Liver (tissue), 9 donors: Measurements from ENCODE around the gene PLLP. TPM values are rescaled to one million over a fixed set of nuclear protein-coding genes. Genes with fewer than 3 reads are reported as not detected.

Experiments used
- DNase-seq: peaks from one replicate; pipeline ENCODE4 v3.0.0-alpha.2; 2017; ENCODE audit warnings: low spot score
- H3K27ac ChIP-seq, 2 donors: one replicate each; pipeline ENCODE4 v1.7.0; 2013; ENCODE audit warnings: inconsistent platforms in 2 of 2, low read length in 2 of 2, control low read depth in 1 of 2, low read depth in 1 of 2, mild to moderate bottlenecking in 1 of 2
- H3K27me3 ChIP-seq, 4 donors: one replicate each; pipeline versions ENCODE4 v1.6.1 to v1.7.0; 2013; ENCODE audit warnings: low read length in 3 of 4, inconsistent platforms in 1 of 4, mild to moderate bottlenecking in 1 of 4, moderate library complexity in 1 of 4; ENCODE audit not compliant: control insufficient read depth in 4 of 4, insufficient read depth in 4 of 4
- H3K36me3 ChIP-seq, 4 donors: one replicate each; pipeline versions ENCODE4 v1.6.1 to v1.7.0; 2013; ENCODE audit warnings: low read length in 3 of 4, mild to moderate bottlenecking in 3 of 4, low read depth in 1 of 4, moderate library complexity in 1 of 4; ENCODE audit not compliant: control insufficient read depth in 4 of 4, insufficient read depth in 3 of 4
- H3K4me1 ChIP-seq, 4 donors: one replicate each; pipeline versions ENCODE4 v1.6.1 to v1.7.0; 2013; ENCODE audit warnings: low read length in 3 of 4, mild to moderate bottlenecking in 3 of 4, moderate library complexity in 1 of 4; ENCODE audit not compliant: control insufficient read depth in 4 of 4, insufficient read depth in 4 of 4
- H3K4me3 ChIP-seq, 3 donors: one replicate each; pipeline versions ENCODE4 v1.6.1 to v1.7.0; 2013; ENCODE audit warnings: low read length in 3 of 3, control low read depth in 1 of 3, low read depth in 1 of 3, mild to moderate bottlenecking in 1 of 3
- H3K9ac ChIP-seq, 2 donors: one replicate each; pipeline ENCODE4 v1.7.0; 2013; ENCODE audit warnings: low read length in 2 of 2, mild to moderate bottlenecking in 2 of 2, moderate library complexity in 2 of 2, control low read depth in 1 of 2, low read depth in 1 of 2
- H3K9me3 ChIP-seq, 4 donors: one replicate each; pipeline versions ENCODE4 v1.6.1 to v1.7.0; 2013; ENCODE audit warnings: low read length in 3 of 4; ENCODE audit not compliant: control insufficient read depth in 4 of 4
- EGR1 ChIP-seq, 2 donors: IDR thresholded peaks; 2 replicates each; pipeline ENCODE4 v1.6.1; 2016 to 2018; ENCODE audit warnings: antibody characterized with exemption in 2 of 2, low read depth in 2 of 2
- FOXA1 ChIP-seq: IDR thresholded peaks from 2 replicates; pipeline ENCODE4 v1.6.1; 2016; ENCODE audit warnings: antibody characterized with exemption
- FOXA2 ChIP-seq: IDR thresholded peaks from 2 replicates; pipeline ENCODE4 v1.6.1; 2016; ENCODE audit warnings: antibody characterized with exemption
- GABPA ChIP-seq, 2 donors: IDR thresholded peaks in 1 of 2; conservative IDR thresholded peaks in 1 of 2; 2 replicates each; pipeline ENCODE4 v1.6.1; 2016; ENCODE audit warnings: antibody characterized with exemption in 2 of 2, mild to moderate bottlenecking in 1 of 2, moderate library complexity in 1 of 2
- HNF4A ChIP-seq, 2 donors: conservative IDR thresholded peaks; 2 replicates each; pipeline ENCODE4 v1.6.1; 2016; ENCODE audit warnings: antibody characterized with exemption in 2 of 2, mild to moderate bottlenecking in 2 of 2
- HNF4G ChIP-seq: IDR thresholded peaks from 2 replicates; pipeline ENCODE4 v1.6.1; 2016; ENCODE audit warnings: antibody characterized with exemption
- JUND ChIP-seq, 2 donors: IDR thresholded peaks; 2 replicates each; pipeline ENCODE4 v1.6.1; 2016; ENCODE audit warnings: antibody characterized with exemption in 2 of 2
- NR2F2 ChIP-seq: IDR thresholded peaks from 2 replicates; pipeline ENCODE4 v1.6.1; 2016; ENCODE audit warnings: antibody characterized with exemption
- RAD21 ChIP-seq, 2 donors: IDR thresholded peaks; 2 replicates each; pipeline ENCODE4 v1.6.1; 2016; ENCODE audit warnings: antibody characterized with exemption in 2 of 2, mild to moderate bottlenecking in 2 of 2
- RXRA ChIP-seq, 2 donors: IDR thresholded peaks; 2 replicates each; pipeline ENCODE4 v1.6.1; 2017 to 2018; ENCODE audit warnings: antibody characterized with exemption in 2 of 2, mild to moderate bottlenecking in 1 of 2
- SP1 ChIP-seq: IDR thresholded peaks from 2 replicates; pipeline ENCODE4 v1.6.1; 2018; ENCODE audit warnings: antibody characterized with exemption, mild to moderate bottlenecking
- TAF1 ChIP-seq: conservative IDR thresholded peaks from 2 replicates; pipeline ENCODE4 v1.6.1; 2016; ENCODE audit warnings: antibody characterized with exemption, mild to moderate bottlenecking
- YY1 ChIP-seq: IDR thresholded peaks from 2 replicates; pipeline ENCODE4 v1.6.1; 2016; ENCODE audit warnings: antibody characterized with exemption, mild to moderate bottlenecking
- WGBS: extraction: QIAGEN DNeasy Blood & Tissue Kit; methylation state at CpG from one replicate; pipeline ENCODE4 v1.1.7; 2013; 5-methylcytosine and 5-hydroxymethylcytosine counted together
- polyA plus RNA-seq, 2 donors: library from polyadenylated mRNA; stranded (reverse) in 1 of 2; unstranded in 1 of 2; fragments of 200-250 nt in 1 of 2; fragments of >200 nt in 1 of 2; fragmentation: Nextera tagmentation in 1 of 2; extraction: Ambion mirVana in 1 of 2; gene quantifications; one replicate each; pipeline versions ENCODE4 v1.2.1 to v1.2.3, GENCODE V29; 2013 to 2015
- total RNA-seq, 2 donors: library from RNA; depleted of rRNA; stranded (reverse); fragments of >200 nt; gene quantifications; one replicate each; pipeline ENCODE4 v1.2.3, GENCODE V29; 2014
- TF ChIP-seq, protein P1 (sequence below): IDR thresholded peaks from 2 replicates; pipeline ENCODE4 v1.6.1; 2016; ENCODE audit warnings: antibody characterized with exemption
- TF ChIP-seq, protein P2 (sequence below): fragments of 150-350 bp; IDR thresholded peaks from 2 replicates; pipeline ENCODE4 v1.5.1; 2017; ENCODE audit warnings: improper control_type of control experiment, low read depth, low read length; ENCODE audit not compliant: missing input control
- TF ChIP-seq, protein P3 (sequence below): IDR thresholded peaks from 2 replicates; pipeline ENCODE4 v1.6.1; 2016; ENCODE audit warnings: antibody characterized with exemption
- TF ChIP-seq, protein P4 (sequence below): IDR thresholded peaks from 2 replicates; pipeline ENCODE4 v1.6.1; 2016; ENCODE audit warnings: antibody characterized with exemption, mild to moderate bottlenecking
- donor health status: healthy.
- donor health status: healthy.
- donor health status: healthy.
- donor health status: healthy.
- donor health status: healthy.

The PLLP gene
- total and polyA plus RNA-seq, 4 donors: 1.4 to 5.2 (median 2.7) TPM

DNA sequence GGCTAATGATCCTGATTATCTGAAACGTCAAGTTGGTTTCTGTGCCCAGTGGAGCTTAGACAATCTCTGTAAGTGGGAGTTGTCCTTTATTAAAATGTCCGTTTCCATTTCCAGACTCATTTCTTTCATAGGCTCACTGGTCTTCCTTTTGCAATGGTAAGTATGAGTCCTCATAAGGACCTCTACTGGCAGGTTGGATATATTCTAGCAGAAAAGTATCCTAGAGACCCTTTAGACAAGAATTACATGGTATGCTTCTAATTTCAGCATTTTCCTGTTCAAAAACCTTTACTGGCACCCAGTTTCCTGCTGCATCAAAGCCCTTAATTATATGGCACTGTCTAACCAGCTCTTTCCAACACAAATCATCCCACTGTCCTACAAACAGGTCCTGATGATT, 67.5 kb downstream of the PLLP start:
- no peak for TF ChIP-seq RXRA (IDR thresholded peaks at IDR 0.05)
- TF ChIP-seq, protein P1, sequence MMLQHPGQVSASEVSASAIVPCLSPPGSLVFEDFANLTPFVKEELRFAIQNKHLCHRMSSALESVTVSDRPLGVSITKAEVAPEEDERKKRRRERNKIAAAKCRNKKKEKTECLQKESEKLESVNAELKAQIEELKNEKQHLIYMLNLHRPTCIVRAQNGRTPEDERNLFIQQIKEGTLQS: no peak
- TF ChIP-seq, protein P2, sequence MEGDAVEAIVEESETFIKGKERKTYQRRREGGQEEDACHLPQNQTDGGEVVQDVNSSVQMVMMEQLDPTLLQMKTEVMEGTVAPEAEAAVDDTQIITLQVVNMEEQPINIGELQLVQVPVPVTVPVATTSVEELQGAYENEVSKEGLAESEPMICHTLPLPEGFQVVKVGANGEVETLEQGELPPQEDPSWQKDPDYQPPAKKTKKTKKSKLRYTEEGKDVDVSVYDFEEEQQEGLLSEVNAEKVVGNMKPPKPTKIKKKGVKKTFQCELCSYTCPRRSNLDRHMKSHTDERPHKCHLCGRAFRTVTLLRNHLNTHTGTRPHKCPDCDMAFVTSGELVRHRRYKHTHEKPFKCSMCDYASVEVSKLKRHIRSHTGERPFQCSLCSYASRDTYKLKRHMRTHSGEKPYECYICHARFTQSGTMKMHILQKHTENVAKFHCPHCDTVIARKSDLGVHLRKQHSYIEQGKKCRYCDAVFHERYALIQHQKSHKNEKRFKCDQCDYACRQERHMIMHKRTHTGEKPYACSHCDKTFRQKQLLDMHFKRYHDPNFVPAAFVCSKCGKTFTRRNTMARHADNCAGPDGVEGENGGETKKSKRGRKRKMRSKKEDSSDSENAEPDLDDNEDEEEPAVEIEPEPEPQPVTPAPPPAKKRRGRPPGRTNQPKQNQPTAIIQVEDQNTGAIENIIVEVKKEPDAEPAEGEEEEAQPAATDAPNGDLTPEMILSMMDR: no peak
- TF ChIP-seq, protein P3, sequence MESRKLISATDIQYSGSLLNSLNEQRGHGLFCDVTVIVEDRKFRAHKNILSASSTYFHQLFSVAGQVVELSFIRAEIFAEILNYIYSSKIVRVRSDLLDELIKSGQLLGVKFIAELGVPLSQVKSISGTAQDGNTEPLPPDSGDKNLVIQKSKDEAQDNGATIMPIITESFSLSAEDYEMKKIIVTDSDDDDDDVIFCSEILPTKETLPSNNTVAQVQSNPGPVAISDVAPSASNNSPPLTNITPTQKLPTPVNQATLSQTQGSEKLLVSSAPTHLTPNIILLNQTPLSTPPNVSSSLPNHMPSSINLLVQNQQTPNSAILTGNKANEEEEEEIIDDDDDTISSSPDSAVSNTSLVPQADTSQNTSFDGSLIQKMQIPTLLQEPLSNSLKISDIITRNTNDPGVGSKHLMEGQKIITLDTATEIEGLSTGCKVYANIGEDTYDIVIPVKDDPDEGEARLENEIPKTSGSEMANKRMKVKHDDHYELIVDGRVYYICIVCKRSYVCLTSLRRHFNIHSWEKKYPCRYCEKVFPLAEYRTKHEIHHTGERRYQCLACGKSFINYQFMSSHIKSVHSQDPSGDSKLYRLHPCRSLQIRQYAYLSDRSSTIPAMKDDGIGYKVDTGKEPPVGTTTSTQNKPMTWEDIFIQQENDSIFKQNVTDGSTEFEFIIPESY: no peak
- H3K4me1 ChIP-seq: no peaks in the 10 kb centered on the region
- no peak overlapping the region for H3K27ac ChIP-seq
- peaks cover 21 to 87% (median 73%) of the 10 kb centered on the region in 4 donors for H3K36me3 ChIP-seq
- no peaks in the 10 kb centered on the region for H3K27me3 ChIP-seq
- H3K4me3 ChIP-seq: no peak overlapping the region
- 92% methylated on average over 2 of the region's 2 CpGs for WGBS
- DNase-seq: no peak
- H3K9ac ChIP-seq: no peak overlapping the region
- peaks cover 11 to 20% (median 17%) of the 10 kb centered on the region in 4 donors for H3K9me3 ChIP-seq

DNA sequence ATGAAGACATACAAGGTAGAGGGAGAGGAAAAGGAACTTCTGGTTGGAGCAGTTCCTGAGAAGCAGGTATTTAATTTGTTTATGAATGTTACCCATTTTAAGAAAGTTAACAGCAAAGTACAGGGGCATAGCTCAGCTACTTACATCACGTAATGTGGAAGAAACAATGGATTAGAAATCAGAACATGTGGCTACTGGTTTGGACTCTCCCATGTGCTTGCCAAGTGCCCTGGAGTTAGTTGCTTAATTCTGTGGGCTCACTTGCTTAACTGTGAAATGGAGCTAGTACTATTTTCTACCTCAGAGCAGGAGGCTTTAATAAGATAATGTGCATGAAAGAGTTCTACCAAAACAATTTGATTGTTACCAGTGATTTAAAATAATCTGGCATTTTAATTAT, 71.0 kb downstream of the PLLP start:
- Histone ChIP-seq H3K9me3 (peaks cover 11 to 20% (median 17%) of the 10 kb centered on the region in 4 donors), H3K36me3 (peaks cover 21 to 79% (median 63%) of the 10 kb centered on the region in 4 donors), H3K27ac (no peak overlapping the region), H3K4me1 (no peaks in the 10 kb centered on the region), H3K4me3 (no peak overlapping the region), H3K27me3 (no peaks in the 10 kb centered on the region), H3K9ac (no peak overlapping the region)
- TF ChIP-seq EGR1 (IDR thresholded peaks at IDR 0.05; ENCODE audit: low read depth in 2 of 2) (no peak), SP1 (no peak), GABPA (IDR thresholded peaks at IDR 0.05 in 1 of 2, conservative IDR thresholded peaks at IDR 0.05 in 1 of 2) (no peak), JUND (IDR thresholded peaks at IDR 0.05) (no peak), FOXA2 (no peak), HNF4G (no peak), RAD21 (IDR thresholded peaks at IDR 0.05) (no peak), HNF4A (conservative IDR thresholded peaks at IDR 0.05) (no peak), YY1 (no peak), TAF1 (no peak), RXRA (IDR thresholded peaks at IDR 0.05) (no peak), NR2F2 (no peak), FOXA1 (no peak)
- TF ChIP-seq, protein P2: no peak
- TF ChIP-seq, protein P1: no peak
- TF ChIP-seq, protein P4, sequence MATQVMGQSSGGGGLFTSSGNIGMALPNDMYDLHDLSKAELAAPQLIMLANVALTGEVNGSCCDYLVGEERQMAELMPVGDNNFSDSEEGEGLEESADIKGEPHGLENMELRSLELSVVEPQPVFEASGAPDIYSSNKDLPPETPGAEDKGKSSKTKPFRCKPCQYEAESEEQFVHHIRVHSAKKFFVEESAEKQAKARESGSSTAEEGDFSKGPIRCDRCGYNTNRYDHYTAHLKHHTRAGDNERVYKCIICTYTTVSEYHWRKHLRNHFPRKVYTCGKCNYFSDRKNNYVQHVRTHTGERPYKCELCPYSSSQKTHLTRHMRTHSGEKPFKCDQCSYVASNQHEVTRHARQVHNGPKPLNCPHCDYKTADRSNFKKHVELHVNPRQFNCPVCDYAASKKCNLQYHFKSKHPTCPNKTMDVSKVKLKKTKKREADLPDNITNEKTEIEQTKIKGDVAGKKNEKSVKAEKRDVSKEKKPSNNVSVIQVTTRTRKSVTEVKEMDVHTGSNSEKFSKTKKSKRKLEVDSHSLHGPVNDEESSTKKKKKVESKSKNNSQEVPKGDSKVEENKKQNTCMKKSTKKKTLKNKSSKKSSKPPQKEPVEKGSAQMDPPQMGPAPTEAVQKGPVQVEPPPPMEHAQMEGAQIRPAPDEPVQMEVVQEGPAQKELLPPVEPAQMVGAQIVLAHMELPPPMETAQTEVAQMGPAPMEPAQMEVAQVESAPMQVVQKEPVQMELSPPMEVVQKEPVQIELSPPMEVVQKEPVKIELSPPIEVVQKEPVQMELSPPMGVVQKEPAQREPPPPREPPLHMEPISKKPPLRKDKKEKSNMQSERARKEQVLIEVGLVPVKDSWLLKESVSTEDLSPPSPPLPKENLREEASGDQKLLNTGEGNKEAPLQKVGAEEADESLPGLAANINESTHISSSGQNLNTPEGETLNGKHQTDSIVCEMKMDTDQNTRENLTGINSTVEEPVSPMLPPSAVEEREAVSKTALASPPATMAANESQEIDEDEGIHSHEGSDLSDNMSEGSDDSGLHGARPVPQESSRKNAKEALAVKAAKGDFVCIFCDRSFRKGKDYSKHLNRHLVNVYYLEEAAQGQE: no peak
- TF ChIP-seq, protein P3: no peak
- 79% methylated on average over 1 of the region's 1 CpG for whole genome bisulfite sequencing
- no peak for DNase-seq
